GM19099 (cell line): ENCODE data around the gene SLC35E3.

Experiments
- POLR2A ChIP-seq: IDR thresholded peaks from 3 replicates; pipeline ENCODE4 v1.6.1; 2011; ENCODE audit warnings: low read depth; ENCODE audit not compliant: insufficient read length; ENCODE audit errors: extremely low read depth

Gene SLC35E3

GRCh38 chr12:68745904-68746571, at the start of gene SLC35E3:
TSS of gene SLC35E3 (plus strand) at chr12:68746176. CDS start at chr12:68746378, 202 bp downstream.
- TF ChIP-seq POLR2A, result peak; percentile 85

- TF ChIP-seq POLR2A, result no peak
Measured at GRCh38 chr12:68699486-68699885, 46.5 kb upstream of the SLC35E3 start.

- no peak for TF ChIP-seq POLR2A
Measured at GRCh38 chr12:68727776-68728175, 18.2 kb upstream of the SLC35E3 start.

GRCh38 chr12:68733661-68734071, 12.3 kb upstream of the SLC35E3 start:
- no peak for TF ChIP-seq POLR2A

- no peak for TF ChIP-seq POLR2A
Measured at GRCh38 chr12:68739891-68740290, 6.1 kb upstream of the SLC35E3 start.

- no peak for TF ChIP-seq POLR2A
Measured at GRCh38 chr12:68743356-68743755, 2.6 kb upstream of the SLC35E3 start.

GRCh38 chr12:68745376-68745903, 536 bp upstream of the SLC35E3 start:
- no peak for TF ChIP-seq POLR2A

GRCh38 chr12:68746572-68747180, 700 bp downstream of the SLC35E3 start:
- TF ChIP-seq POLR2A, result no peak

- no peak for TF ChIP-seq POLR2A
Measured at GRCh38 chr12:68749443-68749842, 3.5 kb downstream of the SLC35E3 start.

- TF ChIP-seq POLR2A, result no peak
Measured at GRCh38 chr12:68749861-68750260, 3.9 kb downstream of the SLC35E3 start.

- TF ChIP-seq POLR2A, result no peak
Measured at GRCh38 chr12:68750506-68750905, 4.5 kb downstream of the SLC35E3 start.

- TF ChIP-seq POLR2A, result no peak
Measured at GRCh38 chr12:68755536-68756243, 9.7 kb downstream of the SLC35E3 start.

GRCh38 chr12:68759852-68760251, 13.9 kb downstream of the SLC35E3 start:
- no peak for TF ChIP-seq POLR2A

- TF ChIP-seq POLR2A, result no peak
Measured at GRCh38 chr12:68760806-68761441, 14.9 kb downstream of the SLC35E3 start.

GRCh38 chr12:68761442-68761812, 15.5 kb downstream of the SLC35E3 start:
- no peak for TF ChIP-seq POLR2A
